KBM-7 (cell line): Measurements from ENCODE around the gene ASCL5.

Source experiments
- DNase-seq: peaks from one replicate; pipeline ENCODE4 v3.0.0-alpha.2; 2015
- in situ Hi-C: fragments of 300-500 bp; cut with MboI; formaldehyde crosslinking; loops from 2 replicates; pipeline ENCODE4 v1.14.3; 2020; ENCODE audit warnings: low sequenced_read_pairs, low pct_unique_long_range_greater_than_20kb, mixed read lengths

The ASCL5 gene

DNA sequence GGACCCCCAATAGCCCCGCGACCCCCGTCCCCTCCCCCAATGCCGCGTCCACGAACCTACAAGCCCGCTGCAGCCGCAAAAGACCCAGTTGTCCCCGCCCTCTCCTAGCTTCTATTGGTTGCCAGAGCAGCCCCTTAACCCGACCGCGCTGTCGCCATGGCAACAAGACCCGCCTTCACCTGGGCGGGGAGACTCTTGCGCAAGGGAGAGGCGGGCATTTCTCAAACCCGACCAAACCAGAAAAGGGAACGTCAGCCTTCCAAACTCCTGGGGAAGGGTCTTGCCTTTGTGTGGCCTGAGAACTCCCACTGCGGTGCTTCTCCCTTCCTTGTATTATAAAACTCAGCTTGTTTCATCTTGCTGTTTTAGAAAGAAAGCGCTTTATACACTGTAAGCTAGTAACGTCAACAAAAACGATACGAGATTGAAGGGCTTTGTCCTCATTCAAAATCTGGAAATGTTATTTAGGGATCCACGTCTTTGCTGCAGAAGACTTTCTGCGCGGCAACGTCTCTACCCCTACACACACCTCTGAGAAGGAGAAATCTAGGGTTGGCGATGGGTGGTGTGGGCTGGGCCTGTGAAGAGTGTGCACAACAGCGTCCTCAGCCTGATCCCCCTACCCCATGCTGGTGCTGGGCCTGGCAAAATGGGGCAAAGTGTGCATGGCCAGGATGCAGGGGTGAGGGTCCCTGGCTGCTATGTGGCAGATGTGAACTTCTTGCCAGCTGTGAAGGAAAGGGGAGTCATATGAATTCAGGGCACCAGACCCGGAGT lies 27.6 kb upstream of the ASCL5 start, which contains the start of gene TMEM9:
TMEM9 (minus strand) TSS at position 86 of the 777 bp plus-strand sequence. CDS start 551 bp downstream, outside the sequence.
- in situ Hi-C loops: no loop called here
- peak; percentile 98 for DNase-seq

DNA sequence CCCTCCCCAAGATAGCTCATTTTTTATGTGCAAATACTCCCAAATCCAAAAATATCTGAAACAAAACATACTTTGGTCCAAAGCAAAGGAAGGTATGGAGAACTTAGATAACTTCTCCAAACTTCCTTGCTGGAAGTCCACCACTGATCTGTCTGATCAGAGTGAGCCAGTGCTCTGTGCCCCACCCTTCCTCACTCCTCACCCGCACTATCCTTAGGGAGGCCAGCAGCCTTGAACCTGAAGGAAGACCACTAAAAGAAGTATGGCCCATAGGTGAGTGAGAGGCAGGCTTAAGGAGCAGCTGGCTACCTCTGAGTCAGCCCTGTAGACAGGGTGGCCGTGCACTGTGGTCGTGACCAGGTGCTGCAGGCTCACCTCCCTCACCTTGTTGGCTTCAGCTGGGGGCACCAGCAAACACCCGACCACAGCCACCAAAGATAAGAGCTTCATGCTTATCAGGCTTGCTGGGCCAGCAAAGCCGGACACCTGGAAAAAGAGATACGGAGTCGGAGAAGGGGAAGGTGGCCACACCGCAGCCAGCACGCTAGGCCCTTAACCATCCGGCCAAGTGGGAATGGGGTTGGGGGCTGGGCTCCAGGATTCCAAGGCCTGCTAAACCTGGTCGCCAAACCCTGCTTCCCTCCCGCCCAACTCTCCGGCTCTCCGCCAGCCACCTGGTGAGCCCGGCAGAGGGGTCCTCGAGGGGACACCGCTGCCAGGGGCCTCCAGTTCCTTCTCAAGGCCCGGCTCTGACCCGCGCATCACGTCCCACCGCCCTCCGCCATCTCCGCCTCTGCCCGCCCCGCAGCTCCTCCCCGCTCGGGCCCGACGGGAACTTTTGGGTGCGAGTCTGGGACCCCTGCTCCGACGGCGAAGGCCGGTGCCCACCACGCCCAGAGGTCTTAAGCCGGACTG lies 26.7 kb upstream of the ASCL5 start:
- in situ Hi-C loops: no loop called here

DNA sequence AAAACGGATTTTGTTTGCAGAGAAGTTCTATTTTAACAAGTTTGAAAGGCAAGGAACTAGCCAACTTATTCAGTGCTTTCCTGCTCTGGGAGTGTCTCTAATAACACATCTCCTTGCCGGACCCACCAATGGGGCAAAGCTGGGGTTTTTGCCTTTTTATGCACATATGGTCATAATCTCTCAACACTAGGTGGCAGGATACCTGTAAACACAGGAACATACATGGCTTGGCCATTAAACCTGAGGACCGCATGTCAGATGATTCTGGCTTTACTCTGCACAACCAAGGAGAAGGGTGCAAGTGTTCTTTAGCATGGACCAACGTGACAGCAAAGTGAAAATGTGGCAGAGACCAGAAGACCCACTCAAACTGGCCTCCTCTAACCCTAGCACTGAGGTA lies 22.4 kb upstream of the ASCL5 start:
- in situ Hi-C loops: no loop called here
- DNase-seq: peak; percentile 41

More for the DNA sequence above, 26.7 kb upstream of the ASCL5 start:
- peak; percentile 54 for DNase-seq

DNA sequence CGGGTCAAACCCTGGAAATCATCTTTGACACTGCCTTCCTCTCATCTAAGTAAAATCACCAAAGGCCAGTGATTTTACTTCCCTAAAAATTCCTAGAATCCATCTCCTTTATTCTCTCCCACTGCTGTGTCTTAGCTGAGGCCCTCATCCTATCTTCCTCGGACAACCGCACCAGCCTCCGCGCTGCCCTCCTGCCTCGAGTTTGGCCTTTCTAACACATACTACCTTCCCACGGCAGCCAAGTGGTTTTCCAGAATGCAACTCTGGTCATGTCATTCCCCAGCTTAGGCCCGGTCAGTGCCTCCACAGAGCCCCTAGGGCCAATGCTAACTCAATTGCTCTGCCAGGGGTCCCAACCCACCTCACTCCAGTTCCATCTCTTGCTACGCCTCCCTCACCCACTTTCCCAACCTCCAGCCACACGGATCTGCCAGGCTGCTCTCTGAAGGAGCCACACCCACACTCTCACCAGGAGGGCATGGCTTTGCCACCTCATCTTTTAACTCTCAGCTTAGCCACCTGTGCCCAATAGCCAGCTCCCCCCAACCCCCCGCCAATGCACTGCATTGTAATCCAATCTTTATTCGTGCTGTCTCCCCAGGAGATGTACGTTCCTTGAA lies 20.5 kb upstream of the ASCL5 start:
- DNase-seq: no peak
- in situ Hi-C loops: no loop called here

DNA sequence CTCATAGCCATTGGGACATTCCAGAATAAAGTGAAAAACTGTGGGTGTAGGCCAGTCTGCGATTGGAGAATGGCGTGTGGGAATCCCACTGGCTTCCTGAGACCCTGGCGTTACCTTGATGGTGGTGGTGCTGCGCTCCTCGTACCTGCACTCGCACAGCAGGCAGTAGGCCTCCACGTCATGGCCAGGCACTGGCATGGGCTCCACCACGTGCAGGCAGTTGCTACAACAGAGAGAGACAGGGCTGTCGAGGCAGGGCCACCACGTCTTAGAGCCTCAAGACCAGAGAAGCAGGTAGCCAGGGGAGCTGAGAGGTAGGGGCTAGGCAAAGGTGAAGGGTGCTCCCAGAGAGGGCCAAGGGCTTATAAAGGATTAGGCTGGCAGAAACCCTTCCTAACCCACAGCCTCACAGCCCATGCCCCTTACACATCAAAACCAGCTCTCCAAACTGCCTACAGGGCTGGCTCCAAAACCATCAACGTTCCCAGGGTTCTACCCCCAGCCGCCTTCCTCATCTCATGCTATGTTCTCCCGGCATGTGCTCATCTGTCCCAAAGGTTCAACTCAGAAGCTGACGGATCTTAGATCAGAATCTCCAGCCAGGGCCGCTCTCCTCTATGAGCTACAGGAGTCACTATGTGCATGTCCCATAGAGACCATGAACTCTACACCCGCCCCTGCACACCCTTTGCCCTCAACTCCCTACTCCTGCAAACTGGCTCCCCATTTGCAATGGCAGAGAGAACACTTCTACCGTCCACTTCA lies 19.8 kb upstream of the ASCL5 start:
- no peak for DNase-seq
- in situ Hi-C loops: no loop called here

DNA sequence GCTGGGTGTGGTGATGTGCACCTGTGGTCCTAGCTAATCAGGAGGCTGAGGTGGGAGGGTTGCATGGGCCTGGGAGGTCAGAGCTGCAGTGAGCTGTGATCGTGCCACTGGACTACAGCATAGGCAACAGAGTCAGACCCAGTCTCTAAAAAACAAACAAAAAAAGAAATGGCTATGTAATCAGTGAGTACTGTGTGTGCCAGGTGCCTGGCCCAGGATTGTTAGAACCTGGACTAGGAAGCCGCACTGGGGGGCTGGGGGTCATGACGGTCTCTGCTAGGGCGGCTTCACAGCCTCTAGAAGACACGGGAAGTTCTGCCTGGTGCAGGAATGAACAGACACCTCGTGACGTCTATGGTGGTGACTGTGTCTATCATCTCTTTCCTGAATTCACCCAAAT lies 18.8 kb upstream of the ASCL5 start:
- no peak for DNase-seq

DNA sequence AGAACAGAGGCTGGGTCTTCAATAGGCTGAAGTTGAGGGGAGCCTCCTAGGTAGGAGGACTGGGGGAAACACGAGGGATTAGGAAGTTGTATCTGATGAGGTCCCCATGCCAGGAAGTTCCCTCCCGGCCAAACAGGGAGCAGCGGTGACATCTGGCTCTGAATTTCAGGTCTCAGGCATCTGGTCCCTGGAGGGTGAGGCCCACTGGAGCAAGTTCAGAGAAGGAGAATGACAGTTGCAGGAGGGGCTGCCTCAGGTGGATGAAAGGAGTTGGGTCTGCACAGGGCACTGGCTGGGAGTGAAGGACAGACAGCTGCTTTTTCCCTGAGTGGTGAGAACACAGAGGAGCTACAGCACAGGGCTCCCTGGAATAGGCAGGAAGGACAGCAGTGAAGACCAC lies 18.1 kb upstream of the ASCL5 start:
- no peak for DNase-seq
- in situ Hi-C loops: no loop called here

More for the DNA sequence above, 18.8 kb upstream of the ASCL5 start:
- in situ Hi-C loops: no loop called here

DNA sequence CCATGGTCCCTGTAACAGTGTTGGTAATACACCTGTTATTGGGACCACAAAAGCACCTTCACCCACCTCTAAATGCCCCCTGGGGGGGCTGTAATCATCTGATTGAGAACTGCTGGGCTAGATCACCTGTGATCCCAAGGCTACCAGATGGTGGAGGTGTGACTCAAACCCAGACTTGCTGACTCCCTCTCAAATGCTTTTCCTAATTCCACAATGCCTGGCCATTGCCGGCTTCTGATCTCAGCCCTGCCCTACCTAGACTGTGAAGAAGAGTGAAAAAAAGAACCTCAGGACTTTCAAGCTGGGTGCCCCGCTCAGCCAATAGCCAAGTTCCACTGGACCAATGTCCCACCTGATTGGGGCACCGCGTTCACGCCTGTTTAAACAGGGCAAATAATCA lies 17.7 kb upstream of the ASCL5 start:
- DNase-seq: no peak

DNA sequence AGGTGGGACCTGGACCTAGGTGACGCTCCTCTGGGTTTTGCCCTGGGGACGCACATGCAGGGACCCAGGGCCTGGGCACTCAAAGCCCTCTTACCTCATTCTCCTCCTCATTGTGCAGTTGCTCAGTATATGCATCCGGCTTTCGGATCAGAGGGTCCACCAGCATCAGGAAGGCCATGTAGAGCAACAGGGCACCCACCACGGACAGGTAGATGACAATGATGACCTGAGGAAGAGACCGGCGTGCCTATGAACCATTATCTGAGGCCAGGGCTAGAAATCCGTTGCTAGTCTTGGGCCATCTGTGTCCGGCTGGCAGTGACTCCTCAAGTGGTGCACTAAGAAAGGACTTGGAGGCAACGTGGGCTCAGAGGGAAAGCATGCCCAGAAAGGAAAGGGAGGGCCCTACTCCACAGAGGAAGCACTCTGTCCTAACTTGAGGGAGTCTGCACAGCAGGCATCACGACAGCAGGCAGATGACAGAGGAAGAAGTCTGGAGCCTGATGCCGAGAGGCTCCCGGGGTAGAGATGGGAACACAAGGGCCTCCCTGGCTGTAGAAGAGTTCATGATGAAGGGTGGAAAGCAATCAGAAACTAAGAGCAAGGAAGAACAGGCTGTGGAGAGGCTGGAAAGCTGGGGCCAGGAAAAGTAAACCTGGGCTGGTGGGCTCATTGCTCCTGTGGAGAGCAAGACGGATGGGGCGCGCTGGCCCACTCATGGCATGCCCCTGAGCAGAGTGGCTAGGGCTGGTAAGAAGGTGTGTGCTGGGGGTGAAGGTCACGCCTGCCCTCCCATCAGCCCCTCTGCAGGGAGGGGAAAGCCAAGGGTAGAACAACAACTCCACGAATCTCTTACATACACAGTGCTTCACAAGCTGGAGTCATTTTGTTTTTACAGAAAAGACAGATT lies 17.0 kb upstream of the ASCL5 start:
- no peak for DNase-seq
- in situ Hi-C loops: no loop called here

More for the DNA sequence above, 17.7 kb upstream of the ASCL5 start:
- in situ Hi-C loops: no loop called here

DNA sequence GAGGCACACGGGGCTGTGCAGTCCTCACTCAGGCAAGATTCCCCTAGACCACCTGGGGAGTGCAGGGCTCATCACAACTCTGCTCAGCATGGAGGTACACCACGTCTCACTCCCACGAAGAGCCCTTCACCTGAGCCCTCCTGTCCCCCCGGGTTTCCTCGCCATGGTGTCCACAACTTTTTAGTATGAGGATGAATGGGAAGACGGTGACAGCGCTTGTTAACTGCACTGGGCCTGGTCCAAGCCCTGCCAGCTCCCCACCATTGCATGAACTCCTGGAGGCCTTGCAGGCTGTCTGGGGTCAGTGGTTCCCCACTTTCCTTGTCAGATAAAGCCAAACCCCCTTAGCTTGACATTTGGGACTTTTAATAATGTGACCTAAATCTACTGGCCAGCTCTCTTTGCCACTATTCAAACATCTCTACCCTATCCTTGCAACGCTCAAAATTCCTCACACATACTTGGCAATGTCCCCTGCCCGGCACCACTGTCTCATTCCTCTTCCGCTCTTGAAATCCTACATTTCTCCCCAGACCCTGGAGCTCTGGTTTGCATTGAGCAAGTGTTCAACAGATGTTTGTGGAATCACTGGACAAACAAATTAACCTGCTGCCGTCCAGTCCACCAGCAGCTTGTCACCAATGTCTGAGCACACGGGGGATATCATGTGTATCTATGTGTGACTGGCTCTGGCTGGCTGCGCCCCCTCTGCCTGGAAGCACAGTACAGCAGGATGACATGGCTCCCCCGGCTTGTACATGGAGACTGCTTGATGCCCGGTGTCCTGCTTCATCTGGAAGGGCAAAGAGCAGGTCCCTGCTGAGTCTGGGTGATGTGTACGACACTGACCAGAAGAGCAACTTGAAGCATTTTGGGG lies 16.1 kb upstream of the ASCL5 start:
- DNase-seq: no peak
- in situ Hi-C loops: no loop called here

DNA sequence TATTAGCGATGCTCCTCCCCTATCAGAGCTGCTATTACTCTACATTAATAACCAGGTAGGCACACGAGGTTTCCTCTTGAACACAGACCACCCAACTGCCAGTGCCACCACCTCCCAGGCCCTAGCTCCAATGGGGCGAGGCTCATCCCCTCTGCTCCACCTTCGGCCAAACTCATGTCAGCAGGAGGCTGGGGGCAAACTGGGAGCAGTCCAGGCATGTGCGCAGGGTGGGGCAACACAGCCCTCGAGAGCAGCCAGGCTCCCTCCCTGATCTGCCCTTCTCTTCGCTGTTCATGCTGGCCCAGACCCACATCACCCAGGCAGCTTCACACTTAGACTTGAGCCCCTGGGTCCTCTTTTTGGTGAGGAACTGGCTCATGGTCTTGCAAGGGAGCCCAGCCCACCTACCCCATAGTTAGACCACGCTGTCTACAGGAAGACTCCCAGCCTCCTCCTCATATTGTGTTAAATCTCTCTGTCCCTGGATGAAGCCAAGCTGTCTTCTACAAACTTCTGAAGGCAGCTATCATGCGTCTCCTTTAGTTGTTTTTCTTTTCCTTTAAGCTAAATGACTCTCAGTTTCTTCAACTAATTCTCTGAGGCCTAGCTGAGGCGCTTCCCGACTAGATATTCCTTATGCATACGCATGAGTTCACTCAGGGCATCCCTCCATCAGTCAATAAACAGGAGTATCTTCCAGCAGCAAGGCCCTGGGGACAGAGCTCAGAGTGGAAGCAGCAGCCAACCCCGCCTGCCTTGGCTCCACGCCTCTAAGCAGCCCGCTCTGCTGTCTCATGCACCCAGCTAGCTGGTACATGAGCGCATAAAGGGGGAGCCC lies 15.2 kb upstream of the ASCL5 start:
- in situ Hi-C loops: no loop called here
- no peak for DNase-seq

DNA sequence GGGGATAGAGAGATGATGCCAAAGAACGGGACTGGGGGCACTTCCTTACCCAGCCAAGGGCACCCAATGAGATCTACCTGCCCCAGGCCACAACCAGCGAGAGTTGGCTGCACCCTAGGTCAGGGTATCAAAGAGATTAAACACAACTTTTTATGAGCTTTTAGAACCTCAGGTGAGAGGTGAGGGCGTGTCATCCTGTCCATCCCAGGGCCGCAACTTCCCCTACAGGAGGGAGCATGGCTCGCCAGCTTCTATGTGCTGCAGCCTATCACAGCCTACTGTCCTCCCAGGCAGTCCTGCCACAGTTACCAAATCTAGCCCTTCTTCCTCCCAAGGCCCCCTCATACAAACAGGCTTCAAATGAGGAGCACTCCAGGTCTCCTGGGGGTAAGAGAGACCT lies 14.4 kb upstream of the ASCL5 start:
- in situ Hi-C loops: no loop called here
- no peak for DNase-seq

DNA sequence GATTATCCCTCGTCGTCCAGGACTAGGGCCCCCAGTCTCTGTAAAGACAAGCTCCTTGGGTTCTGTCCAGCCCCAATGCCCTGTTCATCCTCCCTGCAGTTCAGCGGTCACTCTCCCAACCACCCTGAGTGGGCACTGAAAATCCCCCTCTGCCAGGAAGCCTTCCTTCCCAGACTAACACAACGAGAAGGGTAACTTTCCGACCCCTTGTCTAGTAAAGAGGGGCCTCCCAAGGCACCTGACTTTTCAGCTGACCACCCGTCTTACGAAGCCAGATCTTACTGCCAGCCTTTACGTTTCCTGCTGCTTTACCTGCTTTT lies 13.9 kb upstream of the ASCL5 start:
- in situ Hi-C loops: no loop called here
- DNase-seq: no peak

DNA sequence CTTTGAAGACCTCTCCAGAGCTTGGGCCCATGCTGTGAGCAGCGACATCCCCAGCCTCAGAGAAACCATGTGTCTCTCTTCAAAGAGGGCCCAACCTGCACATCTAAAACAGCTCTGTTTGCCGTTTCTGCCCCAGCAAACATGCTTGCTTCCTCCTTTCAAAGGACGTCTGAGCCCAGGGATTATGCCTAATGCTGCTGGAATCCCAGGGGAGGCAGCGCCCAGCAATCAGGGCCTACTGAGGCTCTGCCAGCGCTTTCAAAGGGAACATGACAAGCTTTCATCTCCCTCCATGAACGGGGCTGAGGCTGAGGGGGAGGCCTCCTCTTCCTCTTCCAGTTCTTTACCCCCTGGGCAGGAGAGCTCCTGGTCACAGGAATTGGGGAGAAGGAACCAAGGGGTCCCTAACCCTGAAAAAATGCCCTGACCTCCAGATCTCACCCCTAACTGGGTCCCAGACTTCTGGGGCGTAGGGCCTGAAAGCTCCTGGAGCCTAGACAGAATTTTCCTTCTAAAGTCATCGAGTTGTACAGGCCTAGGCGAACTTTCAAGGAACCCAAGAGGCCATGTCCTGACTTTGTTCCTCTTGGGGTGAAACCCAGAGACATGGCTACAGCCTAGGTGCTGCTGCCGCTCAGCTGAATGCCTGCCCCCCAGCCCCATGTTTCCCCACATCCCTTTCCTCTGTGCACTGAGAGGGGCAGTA lies 13.4 kb upstream of the ASCL5 start:
- DNase-seq: no peak
- in situ Hi-C loops: no loop called here

DNA sequence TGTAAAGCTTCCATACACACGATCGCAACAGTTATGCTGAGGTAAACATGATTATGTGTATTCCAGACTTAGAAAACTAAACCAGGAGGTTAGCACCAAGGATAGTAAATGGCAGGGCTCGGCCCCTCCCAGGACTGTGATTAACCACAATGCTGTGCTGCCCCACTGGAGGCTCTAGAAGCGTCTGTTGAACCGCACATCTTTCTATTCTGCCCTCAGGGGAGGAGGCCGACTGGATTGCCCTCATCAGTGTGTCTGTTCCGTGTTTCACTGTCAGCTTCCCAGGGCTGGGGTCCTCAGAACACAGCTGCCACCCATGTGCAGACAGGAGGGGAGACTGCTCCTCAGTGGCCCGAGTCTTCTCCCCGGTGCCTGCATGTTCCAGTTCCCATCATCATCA lies 12.8 kb upstream of the ASCL5 start:
- no peak for DNase-seq
- in situ Hi-C loops: no loop called here

DNA sequence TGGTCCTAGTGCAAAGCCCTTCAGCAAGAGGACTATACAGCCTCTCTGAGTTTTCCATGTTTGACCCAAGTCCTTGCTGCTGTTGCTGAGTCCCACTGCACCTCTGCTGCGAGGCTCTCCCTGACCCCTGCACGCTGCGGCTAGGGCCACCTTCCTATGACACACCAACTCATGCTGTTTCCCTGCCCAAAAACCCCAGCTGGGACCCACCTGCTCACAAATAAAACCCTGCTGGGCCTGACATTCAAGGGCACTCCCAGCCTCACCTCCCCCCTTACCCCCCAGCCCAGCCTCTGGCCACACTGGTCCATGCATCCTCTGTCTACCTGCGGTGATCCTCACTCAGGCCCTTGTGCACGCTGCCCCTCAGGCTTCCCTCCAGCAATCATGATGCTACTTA lies 12.3 kb upstream of the ASCL5 start:
- DNase-seq: no peak
- in situ Hi-C loops: no loop called here
